ENCODE measurements around the gene ESPNL. TPM values are rescaled to one million over a fixed set of nuclear protein-coding genes. Genes with fewer than 3 reads are reported as not detected.

The ESPNL gene
- polyA plus RNA-seq, 1 donor (not counting 4 experiments of a cell fraction or from before 2014, with no cell fraction given), result 0.16 TPM

- no peaks in the 10 kb centered on the region for H3K9me1 ChIP-seq (ENCODE audit: control insufficient read depth, extremely low read depth, insufficient read depth, low read length)
- FAIRE-seq, result no peak
- no peaks in the 10 kb centered on the region for H4K20me1 ChIP-seq (ENCODE audit: control insufficient read depth, extremely low read depth, insufficient read depth, low read length)
- H3K36me3 ChIP-seq (ENCODE audit: control insufficient read depth in 2 of 2, extremely low read depth in 1 of 2, insufficient read depth in 2 of 2, low read length in 2 of 2), result no peaks in the 10 kb centered on the region
- no peak overlapping the region for H2AFZ ChIP-seq (ENCODE audit: control insufficient read depth, low read length)
- dilution Hi-C loops (cut with MboI; ENCODE audit: extremely low pct_ligation_motif_present, low sequenced_read_pairs), result no loop called here
- no peaks in the 10 kb centered on the region for H3K27me3 ChIP-seq (ENCODE audit: control insufficient read depth, extremely low read depth, insufficient read depth, low read length)
- peak overlapping the region; percentile 64 for H3K4me2 ChIP-seq (ENCODE audit: control insufficient read depth, extremely low read depth, insufficient read depth, low read depth, low read length)
- H3K9ac ChIP-seq (ENCODE audit: control insufficient read depth, extremely low read depth, insufficient read depth, low read length), result peak overlapping the region; percentile 35
- H3K9me3 ChIP-seq (ENCODE audit: control insufficient read depth, low read depth, low read length), result no peaks in the 10 kb centered on the region
- peak; percentile 54 for DNase-seq (ENCODE audit: low read depth, low spot score)
- H3K79me2 ChIP-seq (ENCODE audit: control insufficient read depth, insufficient read depth, low read length), result no peaks in the 10 kb centered on the region
- H3K4me3 ChIP-seq (ENCODE audit: control insufficient read depth in 2 of 3, extremely low read depth in 1 of 3, insufficient read depth in 2 of 3, low read depth in 1 of 3, low read length in 3 of 3), result no peak overlapping the region
- H3K27ac ChIP-seq (ENCODE audit: control insufficient read depth, insufficient read depth, low read length), result no peak overlapping the region
- peaks cover 30% of the 10 kb centered on the region for H3K4me1 ChIP-seq (ENCODE audit: control insufficient read depth, extremely low read depth, insufficient read depth, low read length)
- no peak for TF ChIP-seq EZH2 (IDR thresholded peaks at IDR 0.05; ENCODE audit: low read length)
- no peak for TF ChIP-seq CTCF (optimal IDR thresholded peaks at IDR 0.05 in 1 of 3, IDR thresholded peaks at IDR 0.05 in 1 of 3, conservative IDR thresholded peaks at IDR 0.05 in 1 of 3; ENCODE audit: extremely low read depth in 1 of 3, insufficient read depth in 2 of 3, low read length in 3 of 3)
Observed at GRCh38 chr2:238142382-238143205, 42.5 kb downstream of the ESPNL start.

GRCh38 chr2:238143239-238143951 is 43.3 kb downstream of the ESPNL start:
- no peaks in the 10 kb centered on the region for H4K20me1 ChIP-seq (ENCODE audit: control insufficient read depth, extremely low read depth, insufficient read depth, low read length)
- no peaks in the 10 kb centered on the region for H3K9me3 ChIP-seq (ENCODE audit: control insufficient read depth, low read depth, low read length)
- DNase-seq (ENCODE audit: low read depth, low spot score) (peak; percentile 26), FAIRE-seq (no peak)
- no peaks in the 10 kb centered on the region for H3K9me1 ChIP-seq (ENCODE audit: control insufficient read depth, extremely low read depth, insufficient read depth, low read length)
- H3K27ac ChIP-seq (ENCODE audit: control insufficient read depth, insufficient read depth, low read length), result no peak overlapping the region
- peaks cover 30% of the 10 kb centered on the region for H3K4me1 ChIP-seq (ENCODE audit: control insufficient read depth, extremely low read depth, insufficient read depth, low read length)
- no peak overlapping the region for H3K4me2 ChIP-seq (ENCODE audit: control insufficient read depth, extremely low read depth, insufficient read depth, low read depth, low read length)
- no peak for TF ChIP-seq CTCF (optimal IDR thresholded peaks at IDR 0.05 in 1 of 3, IDR thresholded peaks at IDR 0.05 in 1 of 3, conservative IDR thresholded peaks at IDR 0.05 in 1 of 3; ENCODE audit: extremely low read depth in 1 of 3, insufficient read depth in 2 of 3, low read length in 3 of 3)
- no peak for TF ChIP-seq EZH2 (IDR thresholded peaks at IDR 0.05; ENCODE audit: low read length)
- H3K4me3 ChIP-seq (ENCODE audit: control insufficient read depth in 2 of 3, extremely low read depth in 1 of 3, insufficient read depth in 2 of 3, low read depth in 1 of 3, low read length in 3 of 3), result no peak overlapping the region
- H3K36me3 ChIP-seq (ENCODE audit: control insufficient read depth in 2 of 2, extremely low read depth in 1 of 2, insufficient read depth in 2 of 2, low read length in 2 of 2), result no peaks in the 10 kb centered on the region
- no peaks in the 10 kb centered on the region for H3K27me3 ChIP-seq (ENCODE audit: control insufficient read depth, extremely low read depth, insufficient read depth, low read length)
- H3K9ac ChIP-seq (ENCODE audit: control insufficient read depth, extremely low read depth, insufficient read depth, low read length), result no peak overlapping the region
- dilution Hi-C loops (cut with MboI; ENCODE audit: extremely low pct_ligation_motif_present, low sequenced_read_pairs), result no loop called here
- no peaks in the 10 kb centered on the region for H3K79me2 ChIP-seq (ENCODE audit: control insufficient read depth, insufficient read depth, low read length)
- H2AFZ ChIP-seq (ENCODE audit: control insufficient read depth, low read length), result no peak overlapping the region
